ENCODE data around the gene C4orf50.

- TF ChIP-seq, protein P1, sequence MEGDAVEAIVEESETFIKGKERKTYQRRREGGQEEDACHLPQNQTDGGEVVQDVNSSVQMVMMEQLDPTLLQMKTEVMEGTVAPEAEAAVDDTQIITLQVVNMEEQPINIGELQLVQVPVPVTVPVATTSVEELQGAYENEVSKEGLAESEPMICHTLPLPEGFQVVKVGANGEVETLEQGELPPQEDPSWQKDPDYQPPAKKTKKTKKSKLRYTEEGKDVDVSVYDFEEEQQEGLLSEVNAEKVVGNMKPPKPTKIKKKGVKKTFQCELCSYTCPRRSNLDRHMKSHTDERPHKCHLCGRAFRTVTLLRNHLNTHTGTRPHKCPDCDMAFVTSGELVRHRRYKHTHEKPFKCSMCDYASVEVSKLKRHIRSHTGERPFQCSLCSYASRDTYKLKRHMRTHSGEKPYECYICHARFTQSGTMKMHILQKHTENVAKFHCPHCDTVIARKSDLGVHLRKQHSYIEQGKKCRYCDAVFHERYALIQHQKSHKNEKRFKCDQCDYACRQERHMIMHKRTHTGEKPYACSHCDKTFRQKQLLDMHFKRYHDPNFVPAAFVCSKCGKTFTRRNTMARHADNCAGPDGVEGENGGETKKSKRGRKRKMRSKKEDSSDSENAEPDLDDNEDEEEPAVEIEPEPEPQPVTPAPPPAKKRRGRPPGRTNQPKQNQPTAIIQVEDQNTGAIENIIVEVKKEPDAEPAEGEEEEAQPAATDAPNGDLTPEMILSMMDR (conservative IDR thresholded peaks at IDR 0.05; ENCODE audit: low read depth, low read length): no peak
- no peak for TF ChIP-seq POLR2A (IDR thresholded peaks at IDR 0.05; ENCODE audit: low read depth, low read length)
- no peak for TF ChIP-seq RFX5 (IDR thresholded peaks at IDR 0.05; ENCODE audit: low read depth, low read length)
- no peak for TF ChIP-seq SMC3 (IDR thresholded peaks at IDR 0.05; ENCODE audit: low read depth, low read length)
- no peak for TF ChIP-seq MXI1 (IDR thresholded peaks at IDR 0.05; ENCODE audit: borderline replicate concordance, low read depth, low read length)
- no peak for TF ChIP-seq BHLHE40 (IDR thresholded peaks at IDR 0.05; ENCODE audit: low read depth, low read length)
Observed at GRCh38 chr4:5969336-5969735, 48.9 kb downstream of the C4orf50 start.

Data from IMR-90 (cell line).